HCT116 (cell line): ENCODE data around the gene PRKN.

Source experiments
- CBX3 ChIP-seq: IDR thresholded peaks from 2 replicates; pipeline ENCODE4 v1.6.1; 2012; ENCODE audit warnings: low read depth
- EZH2 ChIP-seq: fragments of 200-600 bp; sonication (generic); IDR thresholded peaks from 2 replicates; pipeline ENCODE4 v1.6.1; 2017; ENCODE audit warnings: antibody characterized with exemption, mixed run types
- EZH2phosphoT487 ChIP-seq: fragments of 200-600 bp; IDR thresholded peaks from 2 replicates; pipeline ENCODE4 v1.6.1; 2018; ENCODE audit warnings: antibody characterized with exemption, borderline replicate concordance
- POLR2A ChIP-seq: IDR thresholded peaks from 2 replicates; pipeline ENCODE4 v1.7.0; 2011; ENCODE audit warnings: borderline replicate concordance; ENCODE audit not compliant: insufficient read depth, insufficient read length; ENCODE audit errors: extremely low read depth
- YY1 ChIP-seq: IDR thresholded peaks from 2 replicates; pipeline ENCODE4 v1.6.1; 2011; ENCODE audit warnings: low read length, low read depth, moderate library complexity, mild to moderate bottlenecking; ENCODE audit not compliant: insufficient replicate concordance; ENCODE audit errors: extremely low read depth
- TF ChIP-seq, protein P1 (sequence below), 3 experiments: fragments of 200-600 bp in 1 of 3; sonication (generic) in 1 of 3; IDR thresholded peaks in 2 of 3; conservative IDR thresholded peaks in 1 of 3; 2 replicates each; pipeline ENCODE4 v1.5.1; 2012 to 2017; ENCODE audit warnings: low read depth in 2 of 3, low read length in 2 of 3, antibody characterized with exemption in 1 of 3, borderline replicate concordance in 1 of 3, control low read depth in 1 of 3, mild to moderate bottlenecking in 1 of 3, mixed read lengths in 1 of 3, mixed run types in 1 of 3, moderate library complexity in 1 of 3; ENCODE audit not compliant: insufficient read depth in 1 of 3

DNA sequence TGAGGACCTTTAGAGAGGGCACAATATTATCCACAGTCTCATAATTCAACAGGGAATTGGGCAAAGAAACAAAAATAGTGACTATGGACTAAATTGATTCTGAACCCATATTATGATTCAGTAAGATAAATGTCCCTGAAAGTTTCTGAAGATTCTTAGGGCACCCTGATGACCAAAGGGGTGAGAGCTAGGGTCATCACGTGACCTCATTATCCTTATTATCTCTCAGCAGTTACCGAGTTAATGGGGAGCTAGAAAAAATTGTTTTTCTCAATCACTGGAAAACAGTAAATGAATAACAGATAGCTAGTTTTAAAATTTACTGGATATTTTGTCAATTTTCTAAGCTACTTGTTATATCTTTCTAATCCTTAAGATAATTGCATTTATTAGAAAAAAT, 639.5 kb downstream of the PRKN start:
- TF ChIP-seq, protein P1, sequence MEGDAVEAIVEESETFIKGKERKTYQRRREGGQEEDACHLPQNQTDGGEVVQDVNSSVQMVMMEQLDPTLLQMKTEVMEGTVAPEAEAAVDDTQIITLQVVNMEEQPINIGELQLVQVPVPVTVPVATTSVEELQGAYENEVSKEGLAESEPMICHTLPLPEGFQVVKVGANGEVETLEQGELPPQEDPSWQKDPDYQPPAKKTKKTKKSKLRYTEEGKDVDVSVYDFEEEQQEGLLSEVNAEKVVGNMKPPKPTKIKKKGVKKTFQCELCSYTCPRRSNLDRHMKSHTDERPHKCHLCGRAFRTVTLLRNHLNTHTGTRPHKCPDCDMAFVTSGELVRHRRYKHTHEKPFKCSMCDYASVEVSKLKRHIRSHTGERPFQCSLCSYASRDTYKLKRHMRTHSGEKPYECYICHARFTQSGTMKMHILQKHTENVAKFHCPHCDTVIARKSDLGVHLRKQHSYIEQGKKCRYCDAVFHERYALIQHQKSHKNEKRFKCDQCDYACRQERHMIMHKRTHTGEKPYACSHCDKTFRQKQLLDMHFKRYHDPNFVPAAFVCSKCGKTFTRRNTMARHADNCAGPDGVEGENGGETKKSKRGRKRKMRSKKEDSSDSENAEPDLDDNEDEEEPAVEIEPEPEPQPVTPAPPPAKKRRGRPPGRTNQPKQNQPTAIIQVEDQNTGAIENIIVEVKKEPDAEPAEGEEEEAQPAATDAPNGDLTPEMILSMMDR (IDR thresholded peaks at IDR 0.05 in 2 of 3, conservative IDR thresholded peaks at IDR 0.05 in 1 of 3; ENCODE audit: borderline replicate concordance in 1 of 3, insufficient read depth in 1 of 3, low read depth in 2 of 3, low read length in 2 of 3), result no peak
- TF ChIP-seq CBX3 (no peak), EZH2phosphoT487 (no peak), POLR2A (no peak), YY1 (no peak), EZH2 (no peak)
